Measurements from ENCODE around the gene MRFAP1.

MRFAP1 gene

GRCh38 chr4:6612961-6613675, 27.4 kb upstream of the MRFAP1 start:
- H3K27me3 ChIP-seq (ENCODE audit: insufficient read depth, low read depth, severe bottlenecking), result no peaks in the 10 kb centered on the region
- no peak for DNase-seq
- TF ChIP-seq CTCF (IDR thresholded peaks at IDR 0.05; ENCODE audit: low read depth, low read length), result no peak
- no peak overlapping the region for H3K27ac ChIP-seq
- no peak overlapping the region for H3K4me3 ChIP-seq (ENCODE audit: low read depth, low read length)
- peaks cover 6% of the 10 kb centered on the region; the same call in 1 of the 2 replicates for H3K36me3 ChIP-seq
- H3K9me3 ChIP-seq (ENCODE audit: severe bottlenecking), result no peaks in the 10 kb centered on the region

- peaks cover 7% of the 10 kb centered on the region for H3K36me3 ChIP-seq
- H3K27ac ChIP-seq, result no peak overlapping the region
Observed at GRCh38 chr4:6613676-6614651, 26.5 kb upstream of the MRFAP1 start.

GRCh38 chr4:6614701-6615230, 25.7 kb upstream of the MRFAP1 start:
- Histone ChIP-seq H3K4me3 (ENCODE audit: low read depth, low read length) (no peak overlapping the region), H3K9me3 (ENCODE audit: severe bottlenecking) (no peaks in the 10 kb centered on the region), H3K27me3 (ENCODE audit: insufficient read depth, low read depth, severe bottlenecking) (no peaks in the 10 kb centered on the region), H3K36me3 (peaks cover 9% of the 10 kb centered on the region), H3K27ac (no peak overlapping the region)
- DNase-seq, result no peak
- TF ChIP-seq CTCF (IDR thresholded peaks at IDR 0.05; ENCODE audit: low read depth, low read length), result no peak

More at GRCh38 chr4:6613676-6614651, 26.5 kb upstream of the MRFAP1 start:
- Histone ChIP-seq H3K27me3 (ENCODE audit: insufficient read depth, low read depth, severe bottlenecking) (no peaks in the 10 kb centered on the region), H3K9me3 (ENCODE audit: severe bottlenecking) (no peaks in the 10 kb centered on the region), H3K4me3 (ENCODE audit: low read depth, low read length) (no peak overlapping the region)
- no peak for DNase-seq
- TF ChIP-seq CTCF (IDR thresholded peaks at IDR 0.05; ENCODE audit: low read depth, low read length), result no peak

GRCh38 chr4:6616087-6616995, 24.1 kb upstream of the MRFAP1 start:
- no peak for TF ChIP-seq CTCF (IDR thresholded peaks at IDR 0.05; ENCODE audit: low read depth, low read length)
- H3K36me3 ChIP-seq, result peaks cover 9% of the 10 kb centered on the region
- no peak overlapping the region for H3K4me3 ChIP-seq (ENCODE audit: low read depth, low read length)
- DNase-seq, result no peak
- no peak overlapping the region for H3K27ac ChIP-seq
- H3K9me3 ChIP-seq (ENCODE audit: severe bottlenecking), result no peaks in the 10 kb centered on the region
- H3K27me3 ChIP-seq (ENCODE audit: insufficient read depth, low read depth, severe bottlenecking), result no peaks in the 10 kb centered on the region

GRCh38 chr4:6617246-6617645, 23.2 kb upstream of the MRFAP1 start:
- TF ChIP-seq CTCF (IDR thresholded peaks at IDR 0.05; ENCODE audit: low read depth, low read length), result no peak
- no peak overlapping the region for H3K27ac ChIP-seq
- DNase-seq, result no peak
- no peaks in the 10 kb centered on the region for H3K9me3 ChIP-seq (ENCODE audit: severe bottlenecking)
- H3K27me3 ChIP-seq (ENCODE audit: insufficient read depth, low read depth, severe bottlenecking), result no peaks in the 10 kb centered on the region
- no peak overlapping the region for H3K4me3 ChIP-seq (ENCODE audit: low read depth, low read length)
- peaks cover 9% of the 10 kb centered on the region for H3K36me3 ChIP-seq

Measured in WERI-Rb-1 (cell line).